BJ (cell line): Measurements from ENCODE around the gene PLEKHS1. TPM values are rescaled to one million over a fixed set of nuclear protein-coding genes. Genes with fewer than 3 reads are reported as not detected.

ENCODE experiments used
- CTCF ChIA-PET: fragments of 350-600 bp; formaldehyde crosslinking; extraction: SDS; loops from one replicate; lab custom pipeline; 2021; ENCODE audit warnings: antibody characterized with exemption, inconsistent platforms; lab: Yijun Ruan, JAX
- POLR2A ChIA-PET: fragments of 300-600 bp; sonication (Branson Sonifier 250); formaldehyde crosslinking; extraction: SDS; loops from one replicate; lab custom pipeline; 2021; ENCODE audit warnings: antibody characterized with exemption; lab: Charles Lee
- DNase-seq: peaks from one replicate; pipeline ENCODE4 v3.0.0-alpha.2; 2011; ENCODE audit warnings: low read depth
- H3K27me3 ChIP-seq: 2 replicates; pipeline ENCODE4 v1.6.0; 2011; ENCODE audit warnings: low read length; ENCODE audit not compliant: control insufficient read depth, insufficient read depth
- H3K36me3 ChIP-seq: 2 replicates; pipeline ENCODE4 v1.5.1; 2011; ENCODE audit warnings: low read length; ENCODE audit not compliant: control insufficient read depth, insufficient read depth
- H3K4me3 ChIP-seq: 2 replicates; pipeline ENCODE4 v1.5.1; 2011; ENCODE audit warnings: low read depth, mild to moderate bottlenecking, control low read depth, low read length
- polyA plus RNA-seq: library from polyadenylated mRNA; depleted of rRNA; stranded (reverse); fragments of >200 nt; gene quantifications from 2 replicates; pipeline ENCODE4 v1.2.3, GENCODE V29; 2011
- TF ChIP-seq, protein P1 (sequence below): IDR thresholded peaks from 2 replicates; pipeline ENCODE4 v1.5.1; 2011; ENCODE audit warnings: low read depth, mild to moderate bottlenecking, control low read depth, inconsistent platforms, low read length, moderate library complexity; ENCODE audit not compliant: insufficient read depth

Gene PLEKHS1
- polyA plus RNA-seq, 1 experiment, result not detected

DNA sequence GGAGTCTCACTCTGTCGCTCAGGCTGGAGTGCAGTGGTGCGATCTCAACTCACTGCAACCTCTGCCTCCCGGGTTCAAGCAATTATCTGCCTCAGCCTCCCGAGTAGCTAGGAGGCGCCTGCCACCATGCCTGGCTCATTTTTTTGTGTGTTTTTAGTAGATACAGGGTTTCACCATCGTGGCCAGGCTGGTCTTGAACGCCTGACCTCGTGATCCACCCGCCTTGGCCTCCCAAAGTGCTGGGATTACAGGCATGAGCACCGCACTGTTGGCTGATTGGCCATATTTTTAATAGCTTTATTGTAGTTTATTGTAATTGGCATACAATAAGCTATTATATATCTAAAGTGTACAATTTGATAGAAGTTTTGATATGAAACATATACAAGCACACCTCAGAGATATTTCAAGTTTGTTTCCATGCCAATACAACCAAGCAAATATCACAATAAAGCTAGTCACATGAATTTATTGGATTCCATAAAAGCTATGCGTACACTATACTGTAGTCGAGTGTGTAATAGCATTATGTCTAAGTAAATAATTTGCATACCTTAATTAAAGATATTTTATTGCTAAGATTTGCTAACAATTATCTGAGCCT lies 5.6 kb downstream of the PLEKHS1 start:
- CTCF ChIA-PET, result interaction anchor here (0.6 to 1.3 kb wide), 4 partner anchors 14 to 659 kb away, joined by 3 read pairs; no protein-coding TSS in a partner anchor

DNA sequence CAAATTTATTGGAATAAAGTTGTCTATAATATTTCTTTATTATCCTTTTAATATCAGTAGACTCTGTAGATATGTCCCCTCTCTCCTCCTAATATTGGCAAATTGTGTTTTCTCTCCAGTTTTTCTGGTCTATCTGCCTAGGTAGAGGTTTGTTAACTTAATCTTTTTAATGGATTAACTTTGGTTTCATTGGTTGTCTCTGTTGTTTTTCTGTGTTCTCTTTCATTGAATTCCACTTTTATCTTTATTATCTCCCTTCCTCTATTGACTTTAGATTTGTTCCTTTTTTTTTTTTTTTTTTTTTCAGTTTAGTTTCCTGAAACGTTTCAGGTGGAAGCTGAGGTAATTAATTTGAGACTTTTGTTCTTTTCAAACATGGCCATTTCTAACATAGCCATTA lies 10.6 kb downstream of the PLEKHS1 start:
- TF ChIP-seq, protein P1, sequence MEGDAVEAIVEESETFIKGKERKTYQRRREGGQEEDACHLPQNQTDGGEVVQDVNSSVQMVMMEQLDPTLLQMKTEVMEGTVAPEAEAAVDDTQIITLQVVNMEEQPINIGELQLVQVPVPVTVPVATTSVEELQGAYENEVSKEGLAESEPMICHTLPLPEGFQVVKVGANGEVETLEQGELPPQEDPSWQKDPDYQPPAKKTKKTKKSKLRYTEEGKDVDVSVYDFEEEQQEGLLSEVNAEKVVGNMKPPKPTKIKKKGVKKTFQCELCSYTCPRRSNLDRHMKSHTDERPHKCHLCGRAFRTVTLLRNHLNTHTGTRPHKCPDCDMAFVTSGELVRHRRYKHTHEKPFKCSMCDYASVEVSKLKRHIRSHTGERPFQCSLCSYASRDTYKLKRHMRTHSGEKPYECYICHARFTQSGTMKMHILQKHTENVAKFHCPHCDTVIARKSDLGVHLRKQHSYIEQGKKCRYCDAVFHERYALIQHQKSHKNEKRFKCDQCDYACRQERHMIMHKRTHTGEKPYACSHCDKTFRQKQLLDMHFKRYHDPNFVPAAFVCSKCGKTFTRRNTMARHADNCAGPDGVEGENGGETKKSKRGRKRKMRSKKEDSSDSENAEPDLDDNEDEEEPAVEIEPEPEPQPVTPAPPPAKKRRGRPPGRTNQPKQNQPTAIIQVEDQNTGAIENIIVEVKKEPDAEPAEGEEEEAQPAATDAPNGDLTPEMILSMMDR, result no peak
- no peaks in the 10 kb centered on the region for H3K36me3 ChIP-seq
- ChIA-PET CTCF (no interaction called here), POLR2A (no interaction called here)
- no peak overlapping the region for H3K4me3 ChIP-seq
- no peak for DNase-seq
- no peaks in the 10 kb centered on the region for H3K27me3 ChIP-seq

More for the DNA sequence above, 5.6 kb downstream of the PLEKHS1 start:
- POLR2A ChIA-PET, result no interaction called here
- H3K36me3 ChIP-seq, result no peaks in the 10 kb centered on the region
- H3K27me3 ChIP-seq, result no peaks in the 10 kb centered on the region
- TF ChIP-seq, protein P1, result no peak
- DNase-seq, result no peak
- no peak overlapping the region for H3K4me3 ChIP-seq

DNA sequence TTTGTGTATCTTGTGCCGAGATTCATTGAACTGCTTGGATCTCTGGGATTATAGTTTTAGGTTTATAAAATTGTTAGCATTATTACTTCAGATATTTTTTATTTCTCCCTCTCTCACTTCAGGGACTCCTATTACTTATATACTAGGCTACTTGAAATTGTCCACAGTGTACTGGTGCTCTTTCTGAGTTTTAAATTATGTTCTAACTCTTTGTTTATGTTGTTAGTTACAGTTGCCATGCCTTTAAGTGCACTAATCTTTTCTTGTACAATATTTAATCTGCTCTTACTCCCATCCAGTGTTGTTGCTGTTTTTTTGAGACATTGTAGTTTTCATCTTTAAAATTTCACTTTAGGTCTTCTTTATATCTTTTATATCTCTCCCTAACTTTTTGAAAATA lies 13.1 kb downstream of the PLEKHS1 start:
- Histone ChIP-seq H3K27me3 (peaks cover 4% of the 10 kb centered on the region), H3K36me3 (no peaks in the 10 kb centered on the region), H3K4me3 (no peak overlapping the region)
- CTCF ChIA-PET, result no interaction called here
- no peak for DNase-seq
- POLR2A ChIA-PET, result no interaction called here
- TF ChIP-seq, protein P1, result no peak

DNA sequence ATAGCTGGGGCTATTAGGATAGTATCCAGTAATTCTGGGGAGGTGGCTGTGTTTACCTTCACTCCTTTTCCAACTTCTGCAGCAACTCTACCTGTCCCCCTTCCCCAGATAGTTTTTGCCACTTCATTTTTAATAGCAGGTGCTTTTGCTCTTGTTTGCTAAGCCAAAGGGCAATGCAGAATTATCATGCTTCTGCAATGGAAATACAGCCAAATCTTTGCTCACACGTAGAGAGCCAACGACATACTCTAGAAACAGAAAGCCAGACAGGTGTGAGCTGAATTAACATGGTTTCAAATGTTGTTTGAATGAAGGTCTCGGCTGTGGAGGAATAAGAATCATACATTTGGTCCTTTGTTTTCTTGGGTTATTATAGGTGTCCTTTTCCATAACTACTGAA lies 14.4 kb downstream of the PLEKHS1 start:
- TF ChIP-seq, protein P1, result no peak
- ChIA-PET CTCF (interaction anchor here (1.2 kb wide), 1 partner anchor 232 kb away, joined by 3 read pairs; no protein-coding TSS in a partner anchor), POLR2A (no interaction called here)
- H3K4me3 ChIP-seq, result no peak overlapping the region
- no peak for DNase-seq
- peaks cover 12% of the 10 kb centered on the region for H3K27me3 ChIP-seq
- no peaks in the 10 kb centered on the region for H3K36me3 ChIP-seq

DNA sequence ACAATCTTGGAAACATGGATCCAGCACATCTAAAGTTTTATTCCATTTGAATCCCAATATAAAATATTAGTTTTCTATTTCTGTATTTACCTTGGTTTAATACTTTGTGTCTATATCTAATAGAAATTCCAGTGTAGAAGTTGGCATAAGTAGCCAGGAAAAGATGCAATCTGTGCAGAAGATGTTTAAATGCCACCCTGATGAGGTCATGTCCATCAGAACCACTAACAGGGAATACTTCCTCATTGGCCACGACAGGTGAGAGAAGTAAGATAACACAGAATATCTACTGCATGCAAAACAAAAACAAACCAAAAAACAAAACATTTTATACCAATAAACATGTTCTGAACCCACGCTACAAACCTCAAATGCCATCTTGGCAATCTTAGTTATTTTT lies 15.7 kb downstream of the PLEKHS1 start:
- CTCF ChIA-PET, result no interaction called here

More for the DNA sequence above, 15.7 kb downstream of the PLEKHS1 start:
- TF ChIP-seq, protein P1, result no peak
- DNase-seq, result no peak
- peaks cover 12% of the 10 kb centered on the region for H3K27me3 ChIP-seq
- no peaks in the 10 kb centered on the region for H3K36me3 ChIP-seq
- H3K4me3 ChIP-seq, result no peak overlapping the region
- POLR2A ChIA-PET, result no interaction called here
